A204.1 (cell line): ENCODE data around the gene TK1.
"Not testable (repeated sequence)": the region's sequence is repeated elsewhere in the genome, so short reads cannot be mapped to it uniquely, and the experiment has no call there.

Experiments
- FAIRE-seq: peaks from 2 replicates; lab custom pipeline; 2012; peaks lifted over from hg19 to GRCh38; lab: Jason Lieb, UNC

TK1 gene

DNA sequence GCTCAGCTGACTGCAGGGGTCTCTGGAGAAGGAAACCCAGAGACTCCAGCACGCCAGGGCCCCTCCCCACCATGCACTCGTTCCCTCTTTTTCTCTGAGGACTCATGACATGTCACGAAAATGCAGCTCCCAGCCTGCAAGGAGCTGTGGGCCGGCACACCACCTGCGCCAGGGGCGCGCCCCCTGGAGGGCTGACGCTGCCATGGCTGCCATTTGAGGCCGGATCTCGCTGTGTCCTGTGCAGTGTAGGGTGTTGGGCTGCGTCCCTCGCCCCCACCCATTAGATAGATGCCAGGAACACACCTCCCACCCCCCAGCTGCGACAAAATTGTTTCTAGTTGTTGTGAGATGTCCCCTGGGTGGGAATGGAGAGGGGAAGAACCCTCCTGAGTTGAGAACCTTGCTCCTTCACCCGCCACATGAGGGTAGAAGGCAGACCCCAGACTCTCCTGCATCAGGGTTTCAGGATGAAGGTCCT, 10.3 kb downstream of the TK1 start:
- FAIRE-seq: no peak

DNA sequence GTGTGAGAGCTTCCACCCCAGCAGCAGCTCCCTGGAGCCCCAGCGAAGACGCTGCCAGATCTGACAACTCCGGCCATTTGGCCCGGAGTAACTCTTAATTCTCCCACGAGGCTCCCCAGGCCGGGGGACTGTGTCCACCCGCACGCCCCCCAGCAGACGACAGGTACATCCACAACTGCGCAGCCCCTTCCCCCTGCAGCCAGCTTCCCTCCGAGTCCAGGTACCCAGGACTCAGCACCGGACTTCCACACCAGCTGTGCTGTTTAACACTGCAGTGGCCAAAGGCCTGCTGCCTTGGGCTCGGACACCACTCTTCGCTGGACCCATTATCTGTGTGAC, 11.2 kb downstream of the TK1 start:
- no peak for FAIRE-seq

DNA sequence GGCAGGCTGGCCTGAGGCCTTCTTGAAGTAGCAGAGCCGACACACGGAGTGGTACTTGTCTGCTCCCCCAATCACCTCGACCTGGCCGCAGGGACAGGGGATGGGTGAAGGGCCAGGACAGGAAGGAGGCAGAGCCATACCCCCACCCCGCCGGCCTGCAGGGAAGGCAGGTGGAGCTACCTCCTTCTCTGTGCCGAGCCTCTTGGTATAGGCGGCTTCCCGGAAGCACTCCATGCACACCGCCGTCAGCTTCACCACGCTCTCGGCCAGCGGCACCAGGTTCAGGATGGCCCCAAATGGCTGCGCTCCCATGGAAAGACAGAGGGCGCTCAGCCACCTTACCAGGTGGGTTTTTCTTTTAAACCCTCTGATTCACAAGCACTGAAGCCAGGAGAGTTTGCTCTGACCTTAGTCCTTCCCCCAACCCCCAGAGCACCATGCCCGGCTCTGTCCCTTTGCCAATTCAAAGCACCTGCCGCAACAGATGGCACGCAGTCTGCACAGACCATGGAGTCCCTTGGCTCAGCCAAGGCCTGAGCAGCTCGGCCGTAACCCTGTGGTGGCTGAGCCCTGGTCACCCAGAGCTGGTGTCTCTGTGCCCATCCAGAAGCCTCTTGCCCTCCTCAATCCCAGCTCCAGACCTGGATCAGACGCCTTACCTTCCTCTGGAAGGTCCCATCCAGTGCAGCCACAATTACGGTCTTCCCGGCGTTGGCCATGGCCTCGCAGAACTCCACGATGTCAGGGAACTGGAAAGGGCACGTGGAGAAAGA, 11.8 kb downstream of the TK1 start:
- no peak for FAIRE-seq

DNA sequence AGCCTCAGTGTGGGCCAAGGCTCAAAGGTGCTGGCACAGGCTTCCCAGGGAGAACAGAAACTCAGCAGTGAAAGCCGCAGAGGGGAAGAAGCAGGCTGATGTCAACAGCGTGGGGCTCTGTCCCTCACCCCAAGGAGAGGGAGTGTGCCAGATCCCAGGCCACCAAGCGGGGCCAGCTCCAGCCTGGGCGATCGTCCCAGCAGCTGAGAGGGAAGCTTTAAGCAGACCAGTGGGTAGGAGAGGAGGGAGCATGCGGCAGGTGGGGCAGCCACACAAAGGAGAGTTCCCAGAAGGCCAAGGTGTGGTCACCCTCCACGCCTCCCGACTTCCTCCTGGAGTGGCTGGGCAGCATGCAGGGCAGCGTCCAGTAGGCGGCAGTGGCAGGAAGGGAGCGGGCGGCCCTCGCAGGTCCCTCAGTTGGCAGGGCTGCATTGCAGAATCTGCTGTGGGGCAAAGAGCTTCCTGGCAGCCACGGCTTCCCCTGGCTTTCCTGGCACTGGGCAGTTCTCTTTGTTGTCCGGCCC, 12.4 kb downstream of the TK1 start:
- FAIRE-seq: no peak

DNA sequence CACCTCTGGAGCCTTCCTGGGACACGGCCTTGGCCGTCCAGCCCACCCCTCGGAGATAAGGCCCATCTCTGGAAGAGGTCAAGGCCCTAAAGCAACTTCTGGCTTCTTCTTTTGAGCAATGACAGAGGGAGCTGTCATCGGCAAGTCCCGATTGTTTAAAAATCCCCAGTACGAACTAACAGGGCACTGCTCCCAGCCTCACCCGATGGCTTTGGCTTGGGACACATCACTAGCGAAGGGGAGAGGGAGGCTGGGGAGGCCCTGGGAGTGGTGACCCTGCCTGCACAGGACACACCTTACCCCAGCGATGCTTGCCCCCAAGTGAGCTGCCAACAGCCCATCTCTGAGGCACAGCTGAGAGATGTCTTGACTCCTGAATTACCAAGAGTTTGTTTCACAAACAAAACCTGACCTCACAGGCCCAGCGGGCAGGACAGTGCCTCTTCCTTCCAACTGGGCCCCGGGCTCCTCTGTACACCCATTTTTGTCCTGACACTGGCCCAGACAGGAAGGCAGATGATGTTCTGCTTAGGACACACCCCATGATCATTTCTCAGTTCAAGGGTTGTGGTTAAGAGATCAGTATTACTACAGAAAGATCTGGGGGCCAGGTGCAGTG, 13.6 kb downstream of the TK1 start:
- no peak for FAIRE-seq

DNA sequence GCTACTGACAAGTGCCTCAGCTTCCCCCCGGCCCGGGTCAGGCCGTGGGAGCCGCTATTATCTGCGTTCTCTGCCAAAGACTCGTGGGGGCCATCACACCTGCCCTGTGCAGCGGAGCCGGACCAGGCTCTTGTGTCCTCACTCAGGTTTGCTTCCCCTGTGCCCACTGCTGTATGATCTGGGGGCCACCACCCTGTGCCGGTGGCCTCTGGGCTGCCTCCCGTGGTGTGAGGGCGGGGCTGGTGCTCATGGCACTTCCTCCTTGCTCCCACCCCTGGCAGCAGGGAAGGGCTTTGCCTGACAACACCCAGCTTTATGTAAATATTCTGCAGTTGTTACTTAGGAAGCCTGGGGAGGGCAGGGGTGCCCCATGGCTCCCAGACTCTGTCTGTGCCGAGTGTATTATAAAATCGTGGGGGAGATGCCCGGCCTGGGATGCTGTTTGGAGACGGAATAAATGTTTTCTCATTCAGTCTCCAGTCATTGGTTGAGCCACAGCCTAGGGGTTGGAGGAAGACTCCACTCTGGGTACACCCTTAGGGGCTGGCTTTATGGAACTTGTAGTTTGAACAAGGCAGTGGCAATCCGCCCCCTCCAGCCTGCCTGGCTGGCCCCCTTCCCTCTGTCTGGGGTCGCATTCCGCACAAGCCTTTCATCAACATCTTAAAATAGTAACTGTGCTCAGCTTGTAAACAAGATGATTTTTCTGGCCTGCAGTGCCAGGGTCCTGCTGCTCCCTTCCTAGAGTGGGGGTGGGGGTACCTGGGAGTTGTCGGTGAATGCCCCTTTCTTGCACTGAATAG, 14.4 kb downstream of the TK1 start:
- no peak for FAIRE-seq

DNA sequence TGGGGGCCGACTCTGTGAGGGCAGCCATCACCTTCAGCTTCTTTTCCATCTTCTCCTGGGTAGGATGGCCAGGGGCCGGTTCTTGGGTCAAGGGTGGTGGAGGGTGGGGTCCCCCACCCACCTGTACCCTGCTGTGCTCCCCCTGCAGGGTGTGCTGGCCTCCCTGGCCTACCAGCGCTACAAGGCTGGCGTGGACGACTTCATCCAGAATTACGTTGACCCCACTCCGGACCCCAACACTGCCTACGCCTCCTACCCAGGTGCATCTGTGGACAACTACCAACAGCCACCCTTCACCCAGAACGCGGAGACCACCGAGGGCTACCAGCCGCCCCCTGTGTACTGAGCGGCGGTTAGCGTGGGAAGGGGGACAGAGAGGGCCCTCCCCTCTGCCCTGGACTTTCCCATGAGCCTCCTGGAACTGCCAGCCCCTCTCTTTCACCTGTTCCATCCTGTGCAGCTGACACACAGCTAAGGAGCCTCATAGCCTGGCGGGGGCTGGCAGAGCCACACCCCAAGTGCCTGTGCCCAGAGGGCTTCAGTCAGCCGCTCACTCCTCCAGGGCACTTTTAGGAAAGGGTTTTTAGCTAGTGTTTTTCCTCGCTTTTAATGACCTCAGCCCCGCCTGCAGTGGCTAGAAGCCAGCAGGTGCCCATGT, 15.1 kb downstream of the TK1 start:
- not testable (repeated sequence) for FAIRE-seq

DNA sequence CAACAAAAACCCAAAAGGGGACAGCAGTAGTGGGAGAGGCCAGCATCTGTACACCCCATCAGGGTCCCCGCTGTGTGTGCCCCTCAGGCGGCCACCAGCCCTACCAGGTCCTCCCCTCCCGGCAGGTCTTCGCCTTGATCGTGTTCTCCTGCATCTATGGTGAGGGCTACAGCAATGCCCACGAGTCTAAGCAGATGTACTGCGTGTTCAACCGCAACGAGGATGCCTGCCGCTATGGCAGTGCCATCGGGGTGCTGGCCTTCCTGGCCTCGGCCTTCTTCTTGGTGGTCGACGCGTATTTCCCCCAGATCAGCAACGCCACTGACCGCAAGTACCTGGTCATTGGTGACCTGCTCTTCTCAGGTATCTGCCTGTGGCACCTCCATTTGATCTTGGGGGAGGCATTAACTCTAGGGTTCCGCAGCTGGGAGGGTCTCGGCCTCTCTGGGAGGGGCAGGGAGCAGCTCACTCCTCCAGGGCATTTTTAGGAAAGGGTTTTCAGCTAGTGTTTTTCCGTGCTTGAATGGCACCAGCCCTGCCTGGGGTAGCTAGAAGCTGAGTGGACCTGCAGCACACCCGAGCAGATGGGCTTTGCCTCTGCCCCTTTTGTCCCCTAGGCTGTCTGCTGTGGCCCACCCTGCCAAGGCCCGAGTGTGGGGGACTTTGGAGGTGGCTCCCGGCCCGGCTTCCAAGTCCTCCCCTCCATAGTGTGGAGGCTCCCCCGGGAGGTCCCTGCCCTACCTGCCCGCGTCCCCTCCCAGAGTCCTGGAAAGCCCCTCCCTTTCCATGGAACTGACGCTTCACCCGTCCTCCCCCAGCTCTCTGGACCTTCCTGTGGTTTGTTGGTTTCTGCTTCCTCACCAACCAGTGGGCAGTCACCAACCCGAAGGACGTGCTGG, 15.9 kb downstream of the TK1 start:
- no peak for FAIRE-seq

DNA sequence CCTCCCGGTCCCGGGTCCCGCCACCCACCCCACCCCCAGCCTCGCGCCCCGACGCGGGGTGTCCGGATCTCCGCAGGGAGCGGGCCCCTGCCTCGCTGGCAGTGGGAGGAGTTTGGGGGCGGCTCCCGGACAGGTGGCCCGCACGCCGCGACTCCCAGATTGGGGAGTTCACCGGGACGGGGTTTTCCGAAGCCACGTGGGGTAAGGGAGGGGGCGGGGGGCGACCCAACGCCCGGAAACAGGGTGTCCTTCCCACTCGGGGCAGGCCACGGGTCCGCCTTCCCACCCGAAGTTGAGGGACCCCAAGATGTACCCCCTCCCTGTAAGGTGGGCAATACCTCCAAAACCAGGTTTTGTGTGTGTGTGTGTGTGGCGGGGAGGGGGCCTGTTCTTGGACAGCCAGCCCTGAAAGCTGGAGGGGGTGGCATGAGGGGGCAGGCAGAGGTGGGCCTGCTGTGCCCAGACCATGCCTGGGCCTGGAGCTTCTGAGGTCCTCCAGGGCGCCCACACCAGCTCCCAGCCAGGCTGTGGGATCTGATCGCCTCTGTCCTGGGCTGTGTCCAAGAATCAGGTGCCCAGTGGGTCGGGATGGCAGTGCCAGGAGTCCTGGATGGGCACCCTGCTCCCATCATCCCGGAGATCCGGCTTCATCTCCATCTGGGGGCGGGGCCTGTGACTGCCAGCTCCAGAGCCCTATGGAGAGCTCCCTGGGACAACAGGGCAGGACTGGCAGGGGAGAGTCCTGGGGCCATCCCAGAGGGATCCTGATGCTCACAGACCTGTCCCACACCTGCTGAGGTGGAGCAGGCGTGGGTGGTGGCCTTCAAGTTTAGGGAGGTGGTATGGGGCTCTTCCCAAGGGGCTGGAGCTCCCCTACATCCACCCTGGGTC, 17.7 kb downstream of the TK1 start:
- FAIRE-seq: no peak

DNA sequence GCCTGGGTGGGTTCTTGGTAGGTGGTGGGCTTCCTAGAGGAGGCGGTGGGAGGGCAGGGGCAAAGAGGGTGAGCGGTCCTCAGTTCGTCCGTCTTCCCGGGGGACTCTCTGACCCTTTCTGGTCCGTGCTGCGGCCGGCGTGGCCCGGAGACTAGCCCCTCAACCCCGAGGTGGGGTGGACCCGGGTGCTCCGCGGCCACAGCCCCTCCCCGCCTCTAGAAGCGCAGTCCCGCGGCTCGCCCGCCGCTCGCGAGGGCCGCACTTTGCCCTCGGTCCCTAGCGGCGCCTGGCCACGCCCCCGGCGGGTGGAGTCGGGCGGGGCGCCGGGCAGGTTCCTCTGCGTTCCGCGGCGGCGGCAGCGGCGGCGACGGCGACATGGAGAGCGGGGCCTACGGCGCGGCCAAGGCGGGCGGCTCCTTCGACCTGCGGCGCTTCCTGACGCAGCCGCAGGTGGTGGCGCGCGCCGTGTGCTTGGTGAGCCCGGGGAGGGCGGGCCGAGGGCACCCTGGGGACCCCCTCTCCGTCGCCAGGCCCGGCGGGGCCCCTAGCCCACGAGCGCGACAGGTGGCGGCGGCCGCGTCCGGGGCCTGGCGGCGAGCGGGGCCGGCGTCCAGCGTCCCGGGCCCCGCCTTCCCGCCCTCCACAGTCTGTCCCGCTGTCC, 18.5 kb downstream of the TK1 start, which contains the start of gene SYNGR2:
TSS of gene SYNGR2 (plus strand) at position 340 of the 661 bp plus-strand sequence. CDS start at position 376, 36 bp downstream.
- no peak for FAIRE-seq

DNA sequence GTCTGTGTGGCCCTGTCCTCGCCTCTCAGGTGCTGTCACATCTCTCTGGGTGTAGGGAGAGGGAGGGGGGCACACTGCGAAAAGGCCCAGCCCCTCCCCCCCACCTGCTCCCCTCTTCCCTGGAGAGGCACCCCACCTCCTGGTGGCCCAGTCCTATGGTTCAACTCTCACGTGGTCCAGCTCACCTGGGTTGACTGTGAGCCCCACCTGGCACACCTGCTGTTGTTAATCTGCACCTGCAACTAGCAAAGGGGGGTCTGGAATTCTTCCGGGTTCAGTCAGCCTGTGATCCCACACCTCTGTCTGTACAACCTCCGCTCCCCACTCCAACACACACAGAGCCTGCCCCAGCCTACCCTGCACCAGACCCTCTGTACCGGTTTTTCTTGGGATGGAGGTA, 20.4 kb downstream of the TK1 start:
- no peak for FAIRE-seq

DNA sequence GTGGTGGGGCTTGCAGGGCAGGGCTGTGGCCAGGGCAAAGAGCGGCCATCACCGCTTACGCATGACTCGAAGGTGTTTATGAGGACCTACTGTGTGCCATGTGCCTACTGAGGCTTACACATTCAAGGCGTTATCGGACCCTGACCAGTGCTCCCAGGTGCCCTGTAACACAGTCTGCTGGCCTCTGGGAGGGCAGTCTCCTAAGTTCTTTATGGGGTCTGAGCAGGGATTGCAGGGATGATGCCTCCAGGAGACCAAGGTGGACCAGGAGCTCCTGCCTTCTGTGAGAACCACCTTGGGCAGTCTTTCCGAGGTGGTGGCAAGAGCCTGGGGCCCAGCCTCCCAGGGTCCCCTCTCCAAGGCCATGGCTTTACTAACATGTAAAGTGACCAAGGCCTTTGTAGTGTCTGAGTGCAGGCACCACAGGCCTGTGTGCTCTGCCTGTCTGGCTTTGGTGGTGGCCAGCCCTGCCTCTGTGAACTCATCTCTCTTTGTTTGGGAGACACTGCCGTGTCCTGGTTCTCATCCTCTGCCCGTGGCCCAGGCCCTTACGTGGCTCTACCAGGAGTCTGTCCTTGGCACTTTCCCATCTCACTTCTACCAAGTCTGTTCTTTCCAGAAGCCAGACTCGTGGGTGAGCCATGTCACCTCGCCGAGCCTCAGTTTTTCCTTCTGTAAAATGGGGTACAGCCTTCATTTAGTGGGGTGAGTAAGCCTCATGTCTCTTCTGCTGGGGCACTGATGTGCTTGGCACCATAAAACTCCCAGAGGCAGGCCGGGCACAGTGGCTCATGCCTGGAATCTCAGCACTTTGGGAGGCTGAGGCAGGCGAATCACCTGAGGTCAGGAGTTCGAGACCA, 21.9 kb downstream of the TK1 start:
- no peak for FAIRE-seq

DNA sequence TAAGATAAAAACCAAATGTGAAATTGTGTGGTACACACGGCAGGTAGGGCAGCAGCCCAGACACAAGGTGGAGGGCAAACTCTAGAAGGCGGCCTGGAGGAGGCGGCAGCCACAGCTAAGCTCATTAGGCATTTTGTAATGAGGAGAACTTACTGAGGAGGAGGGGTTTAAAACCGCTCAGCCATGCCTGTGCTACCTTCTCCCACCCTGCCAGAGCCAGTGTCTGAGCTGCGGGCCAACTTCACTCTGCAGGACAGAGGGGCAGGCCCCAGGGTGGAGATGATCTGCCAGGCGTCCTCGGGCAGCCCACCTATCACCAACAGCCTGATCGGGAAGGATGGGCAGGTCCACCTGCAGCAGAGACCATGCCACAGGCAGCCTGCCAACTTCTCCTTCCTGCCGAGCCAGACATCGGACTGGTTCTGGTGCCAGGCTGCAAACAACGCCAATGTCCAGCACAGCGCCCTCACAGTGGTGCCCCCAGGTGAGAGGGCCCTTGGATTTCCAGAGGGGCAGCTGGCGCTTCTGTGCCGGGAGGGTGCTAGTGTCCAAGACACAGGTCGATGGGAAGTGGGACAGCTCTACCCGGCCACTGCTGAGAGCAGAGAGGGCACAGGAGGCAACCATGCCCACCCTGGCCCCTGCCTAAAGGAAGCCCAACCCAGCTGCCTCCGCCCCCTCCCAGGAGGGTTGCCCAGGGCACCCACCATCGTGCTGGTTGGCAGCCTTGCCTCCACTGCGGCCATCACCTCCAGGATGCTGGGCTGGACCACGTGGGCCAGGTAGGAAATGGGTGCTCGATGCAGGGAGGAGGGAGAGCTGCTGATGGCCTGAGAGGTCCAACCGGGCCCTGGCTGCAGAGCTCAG, 22.7 kb downstream of the TK1 start:
- no peak for FAIRE-seq

DNA sequence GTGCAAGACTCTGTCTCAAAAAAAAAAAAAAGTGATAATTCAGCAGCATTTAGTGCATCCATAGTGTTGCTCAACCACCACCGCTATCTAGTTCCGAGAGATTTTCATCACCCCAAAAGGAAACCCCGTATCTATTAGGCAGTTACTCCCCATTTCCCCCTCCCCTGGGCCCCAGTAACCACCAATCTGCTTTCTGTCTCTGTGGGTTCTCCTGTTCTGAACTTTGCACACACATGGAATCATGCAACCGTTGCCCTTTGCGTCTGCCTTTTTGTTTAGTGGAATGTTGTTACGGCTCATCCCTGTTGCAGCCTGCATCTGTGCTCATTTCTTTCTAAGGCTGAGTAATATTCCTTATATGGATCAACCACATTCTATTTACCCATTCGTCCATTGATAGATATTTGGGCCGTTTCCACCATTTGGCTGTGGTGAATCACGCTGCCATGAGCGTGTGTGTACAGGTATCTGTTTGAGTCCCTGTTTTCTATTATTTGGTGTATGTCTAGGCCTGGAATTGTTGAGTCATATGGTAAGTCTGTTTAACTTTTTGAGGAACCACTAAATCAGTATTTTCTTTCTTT, 27.2 kb downstream of the TK1 start:
- no peak for FAIRE-seq

DNA sequence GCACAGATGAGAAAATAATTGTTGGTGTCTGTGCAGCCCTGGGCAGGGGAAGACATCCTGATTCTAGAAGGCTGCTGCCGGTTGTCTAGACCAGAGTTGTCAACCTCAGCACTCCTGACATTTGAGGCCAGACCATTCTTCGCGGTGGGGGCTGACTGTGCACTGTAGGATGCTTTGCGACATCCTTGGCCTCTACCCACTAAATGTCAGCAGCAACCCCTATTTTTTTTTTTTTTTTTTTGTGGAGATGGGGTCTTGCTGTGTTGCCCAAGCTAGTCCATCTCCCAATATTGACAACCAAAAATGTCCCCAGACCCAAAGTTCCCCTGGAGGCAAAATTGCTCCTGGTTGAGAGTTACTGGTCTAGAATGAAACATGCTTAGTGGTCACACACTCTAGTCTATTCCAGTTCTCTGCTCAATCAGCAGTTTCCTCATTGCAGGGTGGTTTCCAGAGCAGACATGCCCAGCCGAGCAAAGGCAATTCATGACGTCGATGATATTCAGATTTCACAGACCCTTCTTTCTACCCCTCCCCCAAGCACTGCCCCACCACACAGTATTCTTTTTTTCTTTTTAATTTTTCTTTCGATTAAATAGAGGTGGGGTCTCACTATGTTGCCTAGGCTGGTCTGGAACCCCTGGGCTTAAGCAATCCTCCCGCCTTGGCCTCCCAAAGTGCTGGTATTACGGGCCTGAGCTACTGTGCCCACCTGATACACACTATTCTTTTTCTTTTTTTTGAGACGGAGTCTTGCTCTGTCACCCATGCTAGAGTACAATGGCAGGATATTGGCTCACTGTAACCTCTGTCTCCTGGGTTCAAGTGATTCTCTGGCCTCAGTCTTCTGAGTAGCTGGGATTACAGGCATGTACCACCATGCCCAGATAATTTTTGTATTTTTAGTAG, 31.7 kb downstream of the TK1 start:
- FAIRE-seq: no peak

DNA sequence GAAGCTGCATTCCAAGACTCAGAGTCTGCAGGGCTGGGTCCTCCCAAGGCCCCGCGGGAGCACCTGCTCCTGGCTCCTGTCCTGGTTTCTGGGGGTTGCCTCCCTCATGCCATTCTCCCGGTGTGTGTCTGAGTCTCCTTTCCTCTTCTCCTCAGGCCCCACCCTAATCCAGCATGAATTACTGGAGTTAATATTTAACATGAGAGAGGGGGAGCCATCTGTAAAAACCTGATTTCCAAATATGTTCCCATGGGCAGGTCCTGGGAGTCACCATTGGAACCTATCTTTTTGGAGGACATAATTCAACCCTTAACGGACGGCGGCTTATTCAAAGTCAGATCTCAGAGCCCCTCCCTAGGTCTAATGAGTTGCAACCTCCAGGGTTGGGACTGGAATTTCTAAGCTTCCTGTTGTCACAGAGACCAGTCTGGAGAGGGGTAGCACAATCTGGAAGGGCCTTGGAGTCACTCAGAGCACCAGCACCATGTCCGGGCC, 35.3 kb downstream of the TK1 start:
- no peak for FAIRE-seq
